Measurements from ENCODE around the gene DDAH1.

- TF ChIP-seq POLR2A (IDR thresholded peaks at IDR 0.05) = no peak
- TF ChIP-seq, protein P1, sequence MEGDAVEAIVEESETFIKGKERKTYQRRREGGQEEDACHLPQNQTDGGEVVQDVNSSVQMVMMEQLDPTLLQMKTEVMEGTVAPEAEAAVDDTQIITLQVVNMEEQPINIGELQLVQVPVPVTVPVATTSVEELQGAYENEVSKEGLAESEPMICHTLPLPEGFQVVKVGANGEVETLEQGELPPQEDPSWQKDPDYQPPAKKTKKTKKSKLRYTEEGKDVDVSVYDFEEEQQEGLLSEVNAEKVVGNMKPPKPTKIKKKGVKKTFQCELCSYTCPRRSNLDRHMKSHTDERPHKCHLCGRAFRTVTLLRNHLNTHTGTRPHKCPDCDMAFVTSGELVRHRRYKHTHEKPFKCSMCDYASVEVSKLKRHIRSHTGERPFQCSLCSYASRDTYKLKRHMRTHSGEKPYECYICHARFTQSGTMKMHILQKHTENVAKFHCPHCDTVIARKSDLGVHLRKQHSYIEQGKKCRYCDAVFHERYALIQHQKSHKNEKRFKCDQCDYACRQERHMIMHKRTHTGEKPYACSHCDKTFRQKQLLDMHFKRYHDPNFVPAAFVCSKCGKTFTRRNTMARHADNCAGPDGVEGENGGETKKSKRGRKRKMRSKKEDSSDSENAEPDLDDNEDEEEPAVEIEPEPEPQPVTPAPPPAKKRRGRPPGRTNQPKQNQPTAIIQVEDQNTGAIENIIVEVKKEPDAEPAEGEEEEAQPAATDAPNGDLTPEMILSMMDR (IDR thresholded peaks at IDR 0.05) = no peak
- no peak for TF ChIP-seq POLR2AphosphoS5 (IDR thresholded peaks at IDR 0.05)
- no peak for TF ChIP-seq EP300 (IDR thresholded peaks at IDR 0.05)
Observed at GRCh38 chr1:85462931-85463649, 1.9 kb downstream of the DDAH1 start.

Measured in gastroesophageal sphincter (tissue), 3 donors.